ENCODE results near the gene CHRNG.
A peak's percentile ranks its signal among the peaks of the same experiment; 100 is the strongest.

The CHRNG gene

GRCh38 chr2:232581725-232582124 lies 42.2 kb downstream of the CHRNG start:
- DNase-seq = no peak

GRCh38 chr2:232584238-232584637 lies 44.7 kb downstream of the CHRNG start:
- DNase-seq = no peak

- DNase-seq = no peak
Observed at GRCh38 chr2:232586943-232587505, 47.5 kb downstream of the CHRNG start.

- DNase-seq = no peak
Observed at GRCh38 chr2:232587512-232587911, 48.0 kb downstream of the CHRNG start.

- no peak for DNase-seq
Observed at GRCh38 chr2:232588031-232588430, 48.5 kb downstream of the CHRNG start.

- peak; percentile 54 for DNase-seq
Observed at GRCh38 chr2:232588680-232589585, 49.4 kb downstream of the CHRNG start.

- no peak for DNase-seq
Observed at GRCh38 chr2:232592772-232593395, 53.4 kb downstream of the CHRNG start.

- DNase-seq = no peak
Observed at GRCh38 chr2:232593982-232594381, 54.5 kb downstream of the CHRNG start.
